Measurements from ENCODE around the gene HTT-AS.

HTT-AS gene

DNA sequence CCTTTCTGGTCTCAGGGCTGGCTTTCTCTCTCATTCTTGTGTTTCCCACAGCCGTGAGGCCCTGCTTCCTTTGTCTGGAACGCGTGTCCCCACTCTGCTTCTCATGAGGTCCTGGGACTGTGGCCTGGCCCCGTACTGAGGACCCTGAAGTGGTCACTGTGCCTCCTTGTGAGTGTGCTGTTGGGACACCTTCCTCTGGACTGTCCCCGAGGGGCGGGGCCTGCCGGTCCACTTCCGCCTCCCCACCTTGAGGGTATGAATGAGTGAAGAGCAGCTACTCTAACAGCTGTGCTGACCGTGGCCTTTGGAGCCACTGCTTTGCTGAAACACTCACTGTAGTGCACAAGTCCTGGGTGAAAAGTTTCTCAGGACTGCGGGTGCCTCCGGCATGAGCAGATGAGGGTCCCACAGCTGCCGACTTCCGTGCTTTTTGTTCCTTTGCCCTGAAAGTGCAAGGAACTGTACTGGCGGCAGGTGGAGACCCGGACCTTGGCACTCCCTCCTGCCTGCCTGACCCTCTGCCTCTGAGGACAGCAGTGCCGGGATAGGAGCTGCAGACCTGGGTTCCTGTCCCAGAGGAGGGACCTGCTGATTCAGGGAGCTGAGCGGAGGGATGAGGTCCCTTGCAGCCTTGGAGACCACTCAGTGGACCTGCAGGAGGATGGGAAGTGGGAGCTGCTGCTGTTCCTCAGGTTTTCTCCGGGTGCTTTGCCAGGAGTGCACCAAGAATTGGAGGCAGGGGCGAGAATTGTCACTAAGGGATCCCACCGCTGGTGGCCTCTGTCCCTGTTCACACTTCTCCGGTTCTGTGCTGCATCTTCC lies 38.0 kb downstream of the HTT-AS start:
- DNase-seq (ENCODE audit: low spot score): peak; percentile 67
- H3K27ac ChIP-seq: no peak overlapping the region
- no peak for TF ChIP-seq CTCF (IDR thresholded peaks at IDR 0.05)

DNA sequence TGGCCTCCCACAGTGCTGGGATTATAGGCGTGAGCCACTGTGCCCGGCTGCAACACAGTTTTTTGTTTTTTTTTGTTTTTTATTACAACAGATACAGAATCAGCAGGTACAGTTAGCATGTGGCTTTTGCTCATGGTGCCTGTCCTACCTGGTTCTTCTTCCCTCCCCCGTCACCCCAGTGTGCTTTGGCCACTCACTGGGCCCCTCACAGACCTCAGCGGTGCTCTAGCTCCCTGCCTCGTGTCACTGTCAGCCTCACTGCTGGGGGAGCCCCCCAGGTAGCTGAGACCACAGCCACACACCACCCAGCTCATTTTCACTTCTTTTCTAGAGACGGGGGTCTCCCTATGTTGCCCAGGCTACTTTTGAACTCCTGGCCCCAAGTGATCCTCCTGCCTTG lies 38.7 kb downstream of the HTT-AS start:
- DNase-seq (ENCODE audit: low spot score): no peak
- Histone ChIP-seq H3K4me3 (no peak overlapping the region), H3K27ac (no peak overlapping the region)
- no peak for TF ChIP-seq CTCF (IDR thresholded peaks at IDR 0.05)

More for the DNA sequence above, 38.0 kb downstream of the HTT-AS start:
- no peak overlapping the region for H3K4me3 ChIP-seq

GRCh38 chr4:3035249-3035648 lies 39.1 kb downstream of the HTT-AS start:
- Histone ChIP-seq H3K4me3 (no peak overlapping the region), H3K27ac (no peak overlapping the region)
- no peak for TF ChIP-seq CTCF (IDR thresholded peaks at IDR 0.05)
- no peak for DNase-seq (ENCODE audit: low spot score)

GRCh38 chr4:3034231-3034630 lies 40.1 kb downstream of the HTT-AS start:
- no peak for DNase-seq (ENCODE audit: low spot score)
- no peak overlapping the region for H3K27ac ChIP-seq
- H3K4me3 ChIP-seq: no peak overlapping the region
- TF ChIP-seq CTCF (IDR thresholded peaks at IDR 0.05): no peak

DNA sequence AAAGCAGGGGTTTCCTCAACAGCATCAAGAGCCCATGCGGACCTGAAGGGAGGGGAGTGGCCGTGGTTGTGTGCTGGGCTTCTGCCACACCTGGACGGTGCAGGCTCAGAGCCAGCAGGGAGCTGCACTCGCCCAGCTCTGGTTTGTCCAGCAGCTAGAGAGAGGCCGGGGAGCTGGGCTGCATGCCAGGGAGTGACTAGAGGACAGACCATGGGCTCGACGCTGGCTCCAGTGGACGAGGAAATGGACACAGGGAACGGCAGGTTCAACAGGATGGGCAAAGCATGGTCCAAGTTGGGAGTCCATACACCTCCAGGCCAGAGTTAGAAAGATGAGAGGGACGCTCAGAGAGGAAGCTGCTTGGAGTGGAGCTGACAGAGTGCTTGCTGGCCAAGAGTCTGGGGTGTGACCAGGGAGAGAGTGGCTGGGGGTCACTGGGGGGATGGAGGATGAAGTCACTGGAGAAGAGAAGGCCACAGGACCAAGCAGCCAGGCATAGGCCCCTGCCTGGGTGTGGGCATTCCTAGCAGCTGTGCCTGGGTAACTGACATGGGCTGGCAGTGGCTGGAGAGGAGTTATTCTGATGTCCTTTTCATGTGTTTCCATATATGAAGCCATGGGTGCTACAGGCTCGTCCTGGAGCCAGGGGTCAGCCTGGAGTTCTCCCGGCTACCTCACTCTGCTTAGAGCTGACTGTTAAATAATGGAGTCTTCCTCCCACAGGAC lies 42.8 kb downstream of the HTT-AS start:
- Histone ChIP-seq H3K27ac (no peak overlapping the region), H3K4me3 (no peak overlapping the region)
- no peak for DNase-seq (ENCODE audit: low spot score)
- TF ChIP-seq CTCF (IDR thresholded peaks at IDR 0.05): no peak

DNA sequence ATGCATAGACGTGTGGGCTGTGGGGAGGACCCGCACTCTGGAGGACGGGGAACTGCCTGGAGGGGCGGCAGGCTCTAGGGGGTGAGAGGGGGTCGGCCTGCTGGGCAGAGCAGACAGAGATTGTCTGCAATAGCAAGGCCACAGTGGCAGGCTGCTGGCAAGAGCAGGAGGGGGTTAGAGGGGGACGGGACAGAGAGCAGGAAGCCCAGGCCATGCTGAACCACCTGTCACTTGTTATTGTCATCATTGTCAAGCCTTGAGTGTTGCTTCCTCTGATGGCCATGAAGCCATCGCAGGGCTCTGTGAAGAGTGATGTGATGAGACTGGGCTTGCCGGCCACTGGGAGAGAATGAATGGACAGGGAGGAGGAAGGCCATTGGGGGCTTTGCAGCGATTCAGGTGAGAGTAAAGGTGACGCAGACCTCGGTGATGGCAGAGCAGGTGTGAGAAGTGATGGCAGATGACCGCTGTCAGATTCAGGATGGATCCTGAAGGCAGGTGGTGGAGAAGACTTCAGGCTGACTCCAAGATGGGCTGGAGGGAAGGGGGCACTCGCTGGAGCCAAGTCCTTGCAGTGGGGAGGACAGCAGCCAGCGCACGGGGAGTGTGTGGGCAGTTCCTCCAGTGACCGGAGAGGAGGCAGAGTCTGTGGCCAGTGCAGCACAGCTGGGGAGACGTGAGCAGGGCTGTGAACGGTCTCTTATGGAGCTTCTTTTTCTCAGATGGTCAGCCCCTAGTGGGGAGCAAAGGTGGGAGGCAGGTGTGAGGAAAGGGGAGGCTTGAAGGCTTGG lies 43.6 kb downstream of the HTT-AS start:
- DNase-seq (ENCODE audit: low spot score): no peak
- no peak overlapping the region for H3K4me3 ChIP-seq
- no peak overlapping the region for H3K27ac ChIP-seq
- no peak for TF ChIP-seq CTCF (IDR thresholded peaks at IDR 0.05)

Data from coronary artery (tissue), 2 donors.